ENCODE data around the gene CBX8. TPM values are rescaled to one million over a fixed set of nuclear protein-coding genes. Genes with fewer than 3 reads are reported as not detected.
"Not testable (repeated sequence)": the region's sequence is repeated elsewhere in the genome, so short reads cannot be mapped to it uniquely, and the experiment has no call there.

CBX8 gene
- polyA plus RNA-seq, 4 donors = 9.2 to 18.9 (median 12.5) TPM

GRCh38 chr17:79758271-79758670 is 38.6 kb downstream of the CBX8 start:
- DNase-seq (ENCODE audit: low read depth in 4 of 4, low spot score in 3 of 4) = no peak

GRCh38 chr17:79757140-79757745 is 39.6 kb downstream of the CBX8 start:
- DNase-seq (ENCODE audit: low read depth in 4 of 4, low spot score in 3 of 4) = no peak

GRCh38 chr17:79755591-79755990 is 41.3 kb downstream of the CBX8 start:
- DNase-seq (ENCODE audit: low read depth in 4 of 4, low spot score in 3 of 4) = no peak

- DNase-seq (ENCODE audit: low read depth in 4 of 4, low spot score in 3 of 4) = not testable (repeated sequence)
These were observed 42.0 kb downstream of the CBX8 start for GRCh38 chr17:79754903-79755302.

GRCh38 chr17:79754370-79754769 is 42.5 kb downstream of the CBX8 start:
- no peak for DNase-seq (ENCODE audit: low read depth in 4 of 4, low spot score in 3 of 4)

GRCh38 chr17:79752175-79752574 is 44.7 kb downstream of the CBX8 start:
- no peak for DNase-seq (ENCODE audit: low read depth in 4 of 4, low spot score in 3 of 4)

- no peak for DNase-seq (ENCODE audit: low read depth in 4 of 4, low spot score in 3 of 4)
These were observed 46.0 kb downstream of the CBX8 start for GRCh38 chr17:79750650-79751545.

GRCh38 chr17:79749958-79750357 is 46.9 kb downstream of the CBX8 start:
- no peak for DNase-seq (ENCODE audit: low read depth in 4 of 4, low spot score in 3 of 4)

- DNase-seq (ENCODE audit: low read depth in 4 of 4, low spot score in 3 of 4) = no peak
These were observed 47.6 kb downstream of the CBX8 start for GRCh38 chr17:79749156-79749815.

GRCh38 chr17:79748295-79749099 is 48.4 kb downstream of the CBX8 start:
- no peak for DNase-seq (ENCODE audit: low read depth in 4 of 4, low spot score in 3 of 4)

- no peak for DNase-seq (ENCODE audit: low read depth in 4 of 4, low spot score in 3 of 4)
These were observed 49.2 kb downstream of the CBX8 start for GRCh38 chr17:79747508-79748294.

GRCh38 chr17:79746889-79747507 is 49.9 kb downstream of the CBX8 start:
- DNase-seq (ENCODE audit: low read depth in 4 of 4, low spot score in 3 of 4) = no peak

- no peak for DNase-seq (ENCODE audit: low read depth in 4 of 4, low spot score in 3 of 4)
These were observed 51.2 kb downstream of the CBX8 start for GRCh38 chr17:79745641-79746105.

GRCh38 chr17:79743614-79744013 is 53.3 kb downstream of the CBX8 start:
- DNase-seq (ENCODE audit: low read depth in 4 of 4, low spot score in 3 of 4) = no peak

- no peak for DNase-seq (ENCODE audit: low read depth in 4 of 4, low spot score in 3 of 4)
These were observed 53.9 kb downstream of the CBX8 start for GRCh38 chr17:79742951-79743476.

GRCh38 chr17:79742589-79742918 is 54.3 kb downstream of the CBX8 start:
- DNase-seq (ENCODE audit: low read depth in 4 of 4, low spot score in 3 of 4) = no peak

All from left renal pelvis (tissue), 4 donors.